Measurements from ENCODE around the gene EFCAB6.

The EFCAB6 gene

GRCh38 chr22:43569111-43569510 is 243.0 kb downstream of the EFCAB6 start:
- DNase-seq = no peak

GRCh38 chr22:43567691-43568324 is 244.3 kb downstream of the EFCAB6 start:
- no peak for DNase-seq

DNA sequence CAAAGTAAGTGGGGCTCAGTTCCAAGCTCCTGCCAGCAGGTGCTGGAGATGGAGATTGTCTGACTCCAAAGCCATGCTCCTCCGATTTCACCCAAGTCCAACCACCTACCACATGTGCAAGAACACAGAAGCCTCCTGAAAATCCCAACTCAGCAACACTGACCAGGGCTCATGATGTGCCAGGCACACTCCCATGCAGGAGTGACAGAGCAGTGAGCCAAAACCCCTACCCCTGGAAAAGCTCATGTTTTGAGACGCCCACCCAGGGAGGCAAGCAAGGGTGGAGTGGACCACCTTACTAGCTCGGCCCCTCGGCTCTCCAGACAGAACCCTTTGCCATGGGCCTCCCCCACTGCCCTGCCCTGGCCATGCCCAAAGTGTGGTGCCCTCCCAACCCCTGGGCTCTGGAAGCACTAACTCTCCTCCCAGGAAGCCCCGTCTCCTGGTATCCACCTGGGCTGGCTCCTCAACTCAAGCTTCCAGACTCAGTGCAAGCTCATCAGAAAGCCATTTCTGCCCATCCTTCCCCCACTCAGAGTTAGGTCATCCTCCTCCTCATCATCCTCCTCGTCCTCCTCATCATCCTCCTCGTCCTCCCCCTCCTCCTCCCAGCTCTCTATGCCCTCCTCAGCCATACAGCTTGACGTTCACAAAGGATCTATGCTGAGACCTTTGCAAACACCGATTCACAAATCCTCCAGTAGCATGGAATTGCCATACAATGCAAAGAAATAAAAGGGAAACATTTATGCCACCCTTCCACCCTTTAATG is 245.4 kb downstream of the EFCAB6 start:
- no peak for DNase-seq

DNA sequence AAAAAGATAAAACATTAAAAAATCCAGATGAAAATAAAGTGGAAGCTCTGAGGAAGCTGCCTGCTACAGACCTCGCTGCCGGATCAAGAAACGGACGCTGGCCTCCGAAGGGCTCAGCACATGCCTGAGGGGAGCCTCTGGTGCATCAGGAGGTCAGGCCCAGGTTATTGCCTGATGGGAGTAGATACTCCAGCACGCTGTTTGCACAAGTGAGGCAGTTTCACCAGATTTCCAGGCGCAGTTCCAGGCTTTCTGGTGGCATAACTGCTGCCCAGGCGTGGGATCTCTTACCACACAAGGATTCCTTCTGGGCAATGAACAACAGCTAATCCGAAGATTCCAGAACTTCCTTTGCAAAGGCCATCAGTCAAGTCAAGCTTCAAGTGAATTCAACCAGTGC is 246.1 kb downstream of the EFCAB6 start:
- DNase-seq = no peak

- no peak for DNase-seq
Measured at GRCh38 chr22:43564859-43565258, 247.2 kb downstream of the EFCAB6 start.

- no peak for DNase-seq
Measured at GRCh38 chr22:43563571-43563970, 248.5 kb downstream of the EFCAB6 start.

GRCh38 chr22:43562843-43563242 is 249.3 kb downstream of the EFCAB6 start:
- DNase-seq = no peak

DNA sequence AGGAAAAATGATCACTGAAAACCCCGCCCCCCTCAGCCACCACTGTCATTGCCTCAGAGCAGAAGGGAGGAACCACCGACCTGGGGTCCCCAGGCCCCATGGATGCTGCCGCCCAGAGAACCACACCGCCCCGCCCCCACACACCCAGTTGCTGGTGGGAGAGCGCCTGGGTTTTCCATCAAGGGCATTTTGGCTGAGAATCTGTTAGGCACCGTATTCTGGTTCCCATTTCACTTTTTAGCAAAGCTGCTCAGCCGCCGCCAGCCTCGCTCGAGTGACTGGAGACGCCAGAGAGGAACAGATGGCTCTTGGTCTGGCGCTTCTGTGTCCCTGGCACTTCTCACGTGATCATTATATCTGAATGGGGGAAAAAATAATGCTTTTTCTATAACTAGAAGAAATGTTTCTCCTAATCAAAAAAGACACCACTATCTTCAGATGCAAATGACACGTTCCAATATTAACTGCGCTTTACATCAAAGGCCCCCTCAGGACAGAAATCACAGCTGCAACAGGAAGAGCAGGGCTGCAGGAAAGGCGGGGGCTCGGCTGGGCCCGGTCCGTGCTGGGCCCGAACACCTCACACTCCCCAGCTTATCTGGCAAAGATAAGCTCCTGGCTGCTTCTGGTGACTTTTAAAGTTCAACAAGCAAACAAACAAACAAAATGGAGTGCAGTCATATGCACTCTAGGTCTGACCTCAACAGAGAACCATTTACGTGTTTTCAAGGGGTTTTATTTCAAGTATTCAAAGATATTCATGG is 250.5 kb downstream of the EFCAB6 start:
- no peak for DNase-seq

- no peak for DNase-seq
Measured at GRCh38 chr22:43560651-43561050, 251.5 kb downstream of the EFCAB6 start.

DNA sequence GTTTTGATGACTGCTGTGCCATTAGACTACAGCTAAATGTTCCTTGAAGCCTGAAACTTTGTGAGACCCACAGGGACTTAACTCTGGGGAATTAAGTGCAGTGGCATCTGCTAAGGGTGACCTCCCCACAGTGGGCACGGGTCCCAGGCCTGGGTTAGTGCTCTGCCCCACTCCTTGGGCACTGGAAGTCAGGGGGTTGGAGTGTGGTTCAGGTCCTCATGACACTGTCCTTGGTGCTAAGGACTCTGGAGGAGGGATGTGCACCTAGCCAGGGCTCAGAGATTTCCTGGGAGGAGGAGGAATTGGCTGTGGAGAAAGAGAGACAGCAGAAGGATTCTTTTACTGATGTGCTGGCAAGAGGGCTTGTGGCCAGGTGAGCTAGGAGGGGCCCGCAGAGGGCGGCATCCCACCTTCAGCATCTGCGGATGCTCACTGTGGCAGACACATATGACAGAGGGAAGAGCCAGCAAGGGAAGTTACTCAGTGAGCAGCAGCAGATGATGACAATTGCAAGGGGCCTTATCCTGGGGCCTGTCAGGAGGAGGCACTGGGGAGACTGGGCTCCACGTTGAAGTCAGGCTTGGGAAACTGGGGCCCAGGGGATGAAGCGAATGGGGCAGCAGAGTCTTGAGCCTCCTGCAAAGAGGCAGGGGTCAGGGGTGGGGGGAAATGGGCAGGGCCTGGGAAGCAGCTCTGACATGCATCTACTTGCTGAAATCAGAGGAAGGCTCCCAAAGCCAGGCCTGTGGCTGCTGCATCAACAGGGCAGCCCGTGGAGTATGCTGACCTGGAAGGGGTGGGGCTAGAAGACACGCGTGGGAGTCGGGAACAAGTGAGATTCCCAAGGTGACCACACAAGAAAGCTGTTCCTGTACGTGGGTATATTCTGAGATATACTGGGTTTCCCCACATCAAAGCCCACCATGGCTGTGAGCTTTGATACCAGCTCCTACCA is 256.3 kb downstream of the EFCAB6 start:
- no peak for DNase-seq

- no peak for DNase-seq
Measured at GRCh38 chr22:43554694-43555365, 257.3 kb downstream of the EFCAB6 start.

DNA sequence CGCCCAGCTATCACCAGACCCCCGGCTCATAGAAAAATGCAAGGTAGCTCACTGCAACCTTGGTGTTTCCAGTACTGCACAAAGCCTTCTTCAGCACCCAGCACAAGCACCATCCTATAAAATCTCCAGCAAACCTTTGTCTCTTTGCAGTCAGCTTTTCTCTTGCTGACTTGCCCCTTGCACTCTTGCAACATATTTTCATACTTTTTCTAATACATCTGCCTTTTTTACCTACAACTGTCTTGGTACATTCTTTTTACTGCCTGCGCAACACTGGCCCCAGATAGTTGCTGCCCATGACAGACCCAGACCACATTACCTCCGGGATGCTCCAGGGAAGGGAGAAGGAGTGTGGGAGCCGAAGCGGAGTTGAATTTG is 257.9 kb downstream of the EFCAB6 start:
- no peak for DNase-seq

- DNase-seq = no peak
Measured at GRCh38 chr22:43553451-43554258, 258.4 kb downstream of the EFCAB6 start.

GRCh38 chr22:43550672-43551071 is 261.4 kb downstream of the EFCAB6 start:
- no peak for DNase-seq

DNA sequence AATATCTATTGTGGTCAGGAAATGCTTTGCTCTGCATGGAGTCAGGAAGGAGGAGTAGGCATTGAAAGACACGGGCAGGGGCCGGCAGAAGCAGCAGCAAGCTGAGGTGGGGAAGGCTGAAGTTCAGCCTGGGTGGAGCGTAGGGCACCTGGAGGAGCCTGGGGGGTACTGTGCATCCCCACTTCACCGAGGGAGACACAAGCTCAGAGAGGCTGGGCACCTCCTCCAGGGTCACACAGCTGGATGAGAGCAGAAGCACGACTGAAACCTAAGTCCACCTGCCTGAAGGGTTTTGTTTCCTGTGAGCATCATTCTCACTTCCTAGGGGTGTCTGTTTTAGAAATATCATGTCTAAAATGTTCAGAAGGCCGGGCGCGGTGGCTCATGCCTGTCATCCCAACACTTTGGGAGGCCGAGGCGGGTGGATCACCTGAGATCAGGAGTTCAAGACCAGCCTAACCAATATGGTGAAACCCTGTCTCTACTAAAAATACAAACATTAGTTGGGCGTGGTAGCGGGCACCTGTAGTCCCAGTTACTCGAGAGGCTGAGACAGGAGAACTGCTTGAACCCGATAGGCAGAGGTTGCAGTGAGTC is 262.0 kb downstream of the EFCAB6 start:
- no peak for DNase-seq

- no peak for DNase-seq
Measured at GRCh38 chr22:43546186-43546585, 265.9 kb downstream of the EFCAB6 start.

- DNase-seq = no peak
Measured at GRCh38 chr22:43544289-43544673, 267.8 kb downstream of the EFCAB6 start.

- DNase-seq = no peak
Measured at GRCh38 chr22:43543522-43544288, 268.4 kb downstream of the EFCAB6 start.

DNA sequence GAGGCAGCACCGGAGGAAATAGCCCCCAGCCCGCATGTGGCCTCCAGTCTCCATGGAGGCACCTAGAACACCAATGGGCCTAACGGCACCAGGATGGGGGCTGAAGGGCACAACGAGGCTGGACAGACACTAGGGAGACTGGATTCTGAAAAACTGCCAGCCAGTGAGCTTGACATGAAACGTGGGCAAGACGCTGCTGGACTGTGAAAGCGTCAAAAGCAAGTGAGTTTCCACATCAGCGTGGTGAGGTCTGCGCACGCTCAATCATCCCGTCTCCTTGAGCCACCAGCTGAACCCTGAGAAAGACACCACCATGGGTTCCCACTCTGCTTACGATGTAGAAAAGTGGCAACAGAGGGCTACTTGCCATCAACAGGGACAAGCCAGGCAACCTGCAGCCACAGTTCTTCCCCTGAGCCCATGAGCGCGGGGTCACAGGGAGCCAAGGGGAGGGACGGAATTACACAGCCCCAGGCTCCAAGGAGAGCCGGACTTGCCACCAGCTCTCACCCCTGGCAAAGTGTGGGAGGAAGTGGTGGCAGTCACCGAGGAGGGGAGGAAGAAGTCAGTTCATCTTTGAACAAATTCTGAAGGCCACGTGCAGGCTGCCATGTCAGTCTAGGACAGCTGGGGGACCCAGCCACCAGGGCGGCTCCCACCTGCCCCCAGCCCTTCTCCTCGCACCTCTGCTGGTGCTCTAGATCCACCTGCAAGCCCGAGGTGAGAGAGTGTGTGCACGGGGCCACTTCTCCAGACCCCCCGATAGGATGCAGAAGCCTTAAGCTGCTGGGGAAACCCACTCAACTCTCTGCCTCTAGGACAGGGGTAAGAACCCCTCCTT is 269.2 kb downstream of the EFCAB6 start:
- no peak for DNase-seq
